Globus pallidus (tissue), 1 donor: ENCODE data around the gene ETV6.

Experiments
- DNase-seq: peaks from one replicate; pipeline ENCODE4 v3.0.0-alpha.2; 2015; ENCODE audit warnings: low spot score

Gene ETV6

GRCh38 chr12:11776316-11776715 lies 126.8 kb downstream of the ETV6 start:
- DNase-seq: no peak

GRCh38 chr12:11777451-11777850 lies 128.0 kb downstream of the ETV6 start:
- no peak for DNase-seq

- no peak for DNase-seq
Observed at GRCh38 chr12:11777962-11778361, 128.5 kb downstream of the ETV6 start.

GRCh38 chr12:11778713-11779685 lies 129.5 kb downstream of the ETV6 start:
- no peak for DNase-seq

- DNase-seq: no peak
Observed at GRCh38 chr12:11780521-11781101, 131.1 kb downstream of the ETV6 start.

- no peak for DNase-seq
Observed at GRCh38 chr12:11782914-11783420, 133.5 kb downstream of the ETV6 start.

- DNase-seq: no peak
Observed at GRCh38 chr12:11785712-11786111, 136.2 kb downstream of the ETV6 start.

GRCh38 chr12:11786638-11787365 lies 137.3 kb downstream of the ETV6 start:
- no peak for DNase-seq

GRCh38 chr12:11787437-11787836 lies 138.0 kb downstream of the ETV6 start:
- no peak for DNase-seq

- DNase-seq: no peak
Observed at GRCh38 chr12:11787933-11788849, 138.7 kb downstream of the ETV6 start.

- DNase-seq: no peak
Observed at GRCh38 chr12:11793921-11794710, 144.6 kb downstream of the ETV6 start.

GRCh38 chr12:11794751-11795150 lies 145.3 kb downstream of the ETV6 start:
- no peak for DNase-seq

GRCh38 chr12:11795192-11795912 lies 145.9 kb downstream of the ETV6 start:
- no peak for DNase-seq

GRCh38 chr12:11795913-11796459 lies 146.5 kb downstream of the ETV6 start:
- DNase-seq: no peak

- no peak for DNase-seq
Observed at GRCh38 chr12:11797317-11797913, 147.9 kb downstream of the ETV6 start.

GRCh38 chr12:11798006-11798708 lies 148.7 kb downstream of the ETV6 start:
- DNase-seq: no peak

- no peak for DNase-seq
Observed at GRCh38 chr12:11798856-11799501, 149.5 kb downstream of the ETV6 start.

- DNase-seq: no peak
Observed at GRCh38 chr12:11799502-11799873, 150.0 kb downstream of the ETV6 start.
